Vagina (tissue), 2 donors: ENCODE data around the gene CFB. TPM values are rescaled to one million over a fixed set of nuclear protein-coding genes. Genes with fewer than 3 reads are reported as not detected.

Experiments
- DNase-seq, 2 donors: peaks; one replicate each; pipeline ENCODE4 v3.0.0-alpha.2; 2017; ENCODE audit errors: extremely low spot score in 2 of 2
- H3K27ac ChIP-seq: fragments of 200-600 bp; sonication (generic); one replicate; pipeline ENCODE4 v1.5.1; 2019
- H3K27me3 ChIP-seq: fragments of 200-600 bp; sonication (generic); one replicate; pipeline ENCODE4 v1.5.1; 2019
- H3K36me3 ChIP-seq, 2 donors: fragments of 200-600 bp; sonication (generic); one replicate each; pipeline ENCODE4 v1.5.1; 2017 to 2019
- H3K4me1 ChIP-seq: fragments of 200-600 bp; sonication (generic); one replicate; pipeline ENCODE4 v1.5.1; 2019
- H3K4me3 ChIP-seq, 2 donors: fragments of 200-600 bp; sonication (generic); 1 replicate in 1 of 2; 2 replicates in 1 of 2; pipeline ENCODE4 v1.5.1; 2016 to 2019
- H3K9me3 ChIP-seq: fragments of 200-600 bp; sonication (generic); one replicate; pipeline ENCODE4 v1.5.1; 2019
- POLR2A ChIP-seq, 2 donors: fragments of 450-650 bp; IDR thresholded peaks; one replicate each; pipeline ENCODE4 v1.6.1; 2017; ENCODE audit warnings: antibody characterized with exemption in 2 of 2, mild to moderate bottlenecking in 2 of 2, moderate library complexity in 2 of 2
- POLR2AphosphoS5 ChIP-seq, 2 donors: sonication (generic); formaldehyde crosslinking; IDR thresholded peaks; one replicate each; pipeline ENCODE4 v1.9.0; 2017; ENCODE audit warnings: antibody characterized with exemption in 2 of 2, mild to moderate bottlenecking in 2 of 2, low read depth in 1 of 2; ENCODE audit not compliant: insufficient read depth in 1 of 2
- intact Hi-C: fragments of 100-400 bp; cut with DNase I; formaldehyde crosslinking; loops from one replicate; pipeline ENCODE4 v1.15.1; 2023
- total RNA-seq: library from RNA; depleted of rRNA; stranded (reverse); fragments of >200 nt; gene quantifications from one replicate; pipeline ENCODE4 v1.2.3, GENCODE V29; 2016
- TF ChIP-seq, protein P1 (sequence below), 3 experiments: fragments of 450-650 bp in 2 of 3; fragments of 200-600 bp in 1 of 3; sonication (generic) in 1 of 3; IDR thresholded peaks; one replicate each; pipeline ENCODE4 v1.5.1; 2017 to 2019; ENCODE audit warnings: antibody characterized with exemption in 3 of 3, mild to moderate bottlenecking in 2 of 3, moderate library complexity in 2 of 3

CFB gene
- total RNA-seq, 1 donor from 2014 or later = 9.6 TPM

- H3K36me3 ChIP-seq = peaks cover 0 to 61% of the 10 kb centered on the region in 2 donors
- TF ChIP-seq, protein P1, sequence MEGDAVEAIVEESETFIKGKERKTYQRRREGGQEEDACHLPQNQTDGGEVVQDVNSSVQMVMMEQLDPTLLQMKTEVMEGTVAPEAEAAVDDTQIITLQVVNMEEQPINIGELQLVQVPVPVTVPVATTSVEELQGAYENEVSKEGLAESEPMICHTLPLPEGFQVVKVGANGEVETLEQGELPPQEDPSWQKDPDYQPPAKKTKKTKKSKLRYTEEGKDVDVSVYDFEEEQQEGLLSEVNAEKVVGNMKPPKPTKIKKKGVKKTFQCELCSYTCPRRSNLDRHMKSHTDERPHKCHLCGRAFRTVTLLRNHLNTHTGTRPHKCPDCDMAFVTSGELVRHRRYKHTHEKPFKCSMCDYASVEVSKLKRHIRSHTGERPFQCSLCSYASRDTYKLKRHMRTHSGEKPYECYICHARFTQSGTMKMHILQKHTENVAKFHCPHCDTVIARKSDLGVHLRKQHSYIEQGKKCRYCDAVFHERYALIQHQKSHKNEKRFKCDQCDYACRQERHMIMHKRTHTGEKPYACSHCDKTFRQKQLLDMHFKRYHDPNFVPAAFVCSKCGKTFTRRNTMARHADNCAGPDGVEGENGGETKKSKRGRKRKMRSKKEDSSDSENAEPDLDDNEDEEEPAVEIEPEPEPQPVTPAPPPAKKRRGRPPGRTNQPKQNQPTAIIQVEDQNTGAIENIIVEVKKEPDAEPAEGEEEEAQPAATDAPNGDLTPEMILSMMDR (IDR thresholded peaks at IDR 0.05) = no peak
- TF ChIP-seq POLR2AphosphoS5 (IDR thresholded peaks at IDR 0.05; ENCODE audit: insufficient read depth in 1 of 2, low read depth in 1 of 2) (peak; percentile 97 to 99), POLR2A (IDR thresholded peaks at IDR 0.05) (peak in 1 of 2 donors; percentile 4)
Observed at GRCh38 chr6:31958741-31959739, 13.1 kb downstream of the CFB start, which contains the start of the genes NELFE and SKIC2. Gene NELFE (minus strand): TSS chr6:31958971. CDS start chr6:31958446, 525 bp downstream. Gene SKIC2 (plus strand): TSS chr6:31959175. CDS start chr6:31959193, 18 bp downstream.

GRCh38 chr6:31961616-31962015 lies 15.7 kb downstream of the CFB start:
- TF ChIP-seq, protein P1 (IDR thresholded peaks at IDR 0.05) = no peak
- TF ChIP-seq POLR2AphosphoS5 (IDR thresholded peaks at IDR 0.05; ENCODE audit: insufficient read depth in 1 of 2, low read depth in 1 of 2) (no peak), POLR2A (IDR thresholded peaks at IDR 0.05) (no peak)
- no peaks in the 10 kb centered on the region for H3K27me3 ChIP-seq
- H3K36me3 ChIP-seq = peaks cover 0 to 62% of the 10 kb centered on the region in 2 donors
- H3K4me3 ChIP-seq = no peak overlapping the region
- intact Hi-C loops = no loop called here
- H3K4me1 ChIP-seq = peaks cover 25% of the 10 kb centered on the region
- no peak overlapping the region for H3K27ac ChIP-seq
- no peak for DNase-seq
- H3K9me3 ChIP-seq = no peaks in the 10 kb centered on the region

More at GRCh38 chr6:31958741-31959739, 13.1 kb downstream of the CFB start, which contains the start of the genes NELFE and SKIC2:
- intact Hi-C loops = loop anchor here (10.0 kb wide), 1 partner anchor 284 kb away; no protein-coding TSS in a partner anchor
- no peaks in the 10 kb centered on the region for H3K27me3 ChIP-seq
- peaks cover 25% of the 10 kb centered on the region for H3K4me1 ChIP-seq
- peak in 1 of 2 donors; percentile 98 for DNase-seq
- peak within 1 kb of the TSS; percentile 77 for H3K27ac ChIP-seq
- H3K9me3 ChIP-seq = no peaks in the 10 kb centered on the region
- H3K4me3 ChIP-seq = peak within 1 kb of the TSS; percentile 63 to 79

DNA sequence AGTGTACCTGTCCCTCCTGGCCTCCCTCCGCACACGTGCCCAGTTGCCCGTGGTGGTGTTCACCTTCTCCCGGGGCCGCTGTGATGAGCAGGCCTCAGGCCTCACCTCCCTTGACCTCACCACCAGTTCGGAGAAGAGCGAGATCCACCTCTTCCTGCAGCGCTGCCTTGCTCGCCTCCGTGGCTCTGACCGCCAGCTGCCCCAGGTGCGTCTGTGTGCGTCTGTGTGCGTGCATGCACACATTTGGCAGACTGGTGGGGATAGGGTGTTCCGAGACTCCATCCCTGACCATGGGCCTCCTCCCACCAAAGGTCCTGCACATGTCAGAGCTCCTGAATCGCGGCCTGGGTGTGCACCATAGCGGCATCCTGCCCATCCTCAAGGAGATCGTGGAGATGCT lies 18.0 kb downstream of the CFB start:
- intact Hi-C loops = no loop called here
- TF ChIP-seq POLR2A (IDR thresholded peaks at IDR 0.05) = no peak
- TF ChIP-seq POLR2AphosphoS5 (IDR thresholded peaks at IDR 0.05; ENCODE audit: insufficient read depth in 1 of 2, low read depth in 1 of 2) = no peak
- TF ChIP-seq, protein P1 (IDR thresholded peaks at IDR 0.05) = no peak
- no peak overlapping the region for H3K4me3 ChIP-seq
- peaks cover 11% of the 10 kb centered on the region for H3K4me1 ChIP-seq
- H3K27ac ChIP-seq = no peak overlapping the region
- H3K9me3 ChIP-seq = no peaks in the 10 kb centered on the region
- DNase-seq = no peak
- H3K27me3 ChIP-seq = no peaks in the 10 kb centered on the region
- peaks cover 0 to 81% of the 10 kb centered on the region in 2 donors for H3K36me3 ChIP-seq

- no peak for DNase-seq
- intact Hi-C loops = no loop called here
- H3K27me3 ChIP-seq = no peaks in the 10 kb centered on the region
- no peaks in the 10 kb centered on the region for H3K9me3 ChIP-seq
- H3K36me3 ChIP-seq = peaks cover 0 to 89% of the 10 kb centered on the region in 2 donors
- H3K4me3 ChIP-seq = no peak overlapping the region
- no peak overlapping the region for H3K27ac ChIP-seq
- H3K4me1 ChIP-seq = peaks cover 9% of the 10 kb centered on the region
- TF ChIP-seq POLR2AphosphoS5 (IDR thresholded peaks at IDR 0.05; ENCODE audit: insufficient read depth in 1 of 2, low read depth in 1 of 2) (no peak), POLR2A (IDR thresholded peaks at IDR 0.05) (no peak)
- TF ChIP-seq, protein P1 (IDR thresholded peaks at IDR 0.05) = no peak
Observed at GRCh38 chr6:31965700-31966099, 19.8 kb downstream of the CFB start.
